Fibroblast of pulmonary artery (primary cell): ENCODE results near the gene RAX2.

Source experiments
- DNase-seq: peaks from one replicate; pipeline ENCODE4 v3.0.0-alpha.2; 2010; ENCODE audit warnings: low read depth
- H3K4me3 ChIP-seq: replicated peaks from 2 replicates; pipeline ENCODE4 v1.5.1; 2011; ENCODE audit warnings: low read depth, mild to moderate bottlenecking, control low read depth, low read length, moderate library complexity
- TF ChIP-seq, protein P1 (sequence below): IDR thresholded peaks from 2 replicates; pipeline ENCODE4 v1.5.1; 2011; ENCODE audit warnings: mild to moderate bottlenecking, control low read depth, low read length, inconsistent platforms; ENCODE audit errors: missing control alignments

The RAX2 gene

DNA sequence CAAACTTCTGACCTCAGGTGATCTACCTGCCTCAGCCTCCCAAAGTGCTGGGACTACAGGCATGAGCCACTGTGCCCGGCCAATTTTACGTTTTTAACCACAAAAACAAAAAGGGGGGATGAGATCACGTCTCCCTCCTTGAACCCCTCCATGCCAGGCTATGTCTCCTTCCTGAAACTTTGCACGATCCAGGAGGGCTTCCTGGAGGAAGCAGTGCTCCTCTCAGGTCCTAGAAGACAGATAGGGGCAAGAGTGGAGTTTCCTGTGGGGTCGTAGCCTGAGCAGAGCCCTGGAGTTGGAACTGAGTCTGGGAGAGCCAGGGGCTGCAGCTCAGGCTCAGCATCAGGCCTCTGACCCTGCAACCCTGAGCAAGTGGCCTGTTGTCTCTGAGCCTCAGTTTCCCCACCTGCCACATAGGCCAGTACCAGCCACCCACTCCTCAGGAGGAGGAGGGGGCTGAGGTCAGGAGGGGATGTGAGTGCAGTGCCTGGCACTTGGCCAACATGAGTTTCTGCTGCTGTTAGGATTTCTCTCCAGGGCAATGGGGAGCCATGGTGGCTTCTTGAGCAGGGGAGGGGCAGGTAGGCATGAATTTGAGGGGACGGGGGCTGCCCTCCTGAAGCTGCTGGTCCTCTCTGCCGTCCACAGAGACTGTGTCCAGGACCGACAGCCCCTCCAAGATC is 26.5 kb downstream of the RAX2 start:
- DNase-seq, result no peak
- TF ChIP-seq, protein P1, sequence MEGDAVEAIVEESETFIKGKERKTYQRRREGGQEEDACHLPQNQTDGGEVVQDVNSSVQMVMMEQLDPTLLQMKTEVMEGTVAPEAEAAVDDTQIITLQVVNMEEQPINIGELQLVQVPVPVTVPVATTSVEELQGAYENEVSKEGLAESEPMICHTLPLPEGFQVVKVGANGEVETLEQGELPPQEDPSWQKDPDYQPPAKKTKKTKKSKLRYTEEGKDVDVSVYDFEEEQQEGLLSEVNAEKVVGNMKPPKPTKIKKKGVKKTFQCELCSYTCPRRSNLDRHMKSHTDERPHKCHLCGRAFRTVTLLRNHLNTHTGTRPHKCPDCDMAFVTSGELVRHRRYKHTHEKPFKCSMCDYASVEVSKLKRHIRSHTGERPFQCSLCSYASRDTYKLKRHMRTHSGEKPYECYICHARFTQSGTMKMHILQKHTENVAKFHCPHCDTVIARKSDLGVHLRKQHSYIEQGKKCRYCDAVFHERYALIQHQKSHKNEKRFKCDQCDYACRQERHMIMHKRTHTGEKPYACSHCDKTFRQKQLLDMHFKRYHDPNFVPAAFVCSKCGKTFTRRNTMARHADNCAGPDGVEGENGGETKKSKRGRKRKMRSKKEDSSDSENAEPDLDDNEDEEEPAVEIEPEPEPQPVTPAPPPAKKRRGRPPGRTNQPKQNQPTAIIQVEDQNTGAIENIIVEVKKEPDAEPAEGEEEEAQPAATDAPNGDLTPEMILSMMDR, result no peak
- H3K4me3 ChIP-seq, result no peak overlapping the region

DNA sequence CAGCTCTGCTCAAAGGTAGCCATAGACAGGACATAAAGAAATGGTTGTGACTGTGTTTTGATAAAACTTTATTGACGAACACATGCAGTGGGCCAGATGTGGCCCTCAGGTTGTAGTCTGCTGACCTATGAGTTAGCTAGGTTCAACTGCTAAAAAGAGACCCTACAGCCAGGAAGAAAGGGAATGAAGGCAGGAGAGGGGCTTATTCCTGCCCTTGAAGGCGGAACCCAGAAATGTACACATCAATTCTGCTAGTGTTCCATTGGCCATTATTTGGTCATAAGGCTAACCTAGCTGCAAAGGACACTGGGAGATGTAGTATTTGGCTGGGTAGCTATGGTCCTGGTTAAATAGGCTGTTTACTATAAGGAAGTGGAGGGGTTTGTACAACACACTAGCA is 28.5 kb downstream of the RAX2 start:
- no peak overlapping the region for H3K4me3 ChIP-seq
- DNase-seq, result peak; percentile 29
- TF ChIP-seq, protein P1, result no peak

DNA sequence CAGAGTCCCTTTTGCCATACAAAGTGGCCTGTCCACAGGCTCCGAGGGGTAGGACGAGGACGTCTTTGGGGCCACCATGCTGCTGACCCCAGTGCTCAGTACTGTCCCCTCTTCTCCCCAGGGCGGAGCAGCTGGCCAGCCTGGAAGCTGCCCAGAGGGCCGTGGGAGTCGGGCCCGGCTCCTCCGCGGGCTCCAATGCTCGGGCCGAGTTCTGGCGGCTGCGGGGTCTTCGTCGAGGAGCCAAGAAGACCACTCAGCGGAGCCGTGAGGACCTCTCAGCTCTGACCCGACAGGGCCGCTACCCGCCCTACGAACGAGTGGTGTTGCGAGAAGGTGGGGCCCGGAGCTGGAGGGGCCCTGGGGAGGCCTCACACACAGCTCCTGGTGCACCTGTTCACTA is 31.6 kb downstream of the RAX2 start:
- DNase-seq, result no peak
- H3K4me3 ChIP-seq, result no peak overlapping the region
- TF ChIP-seq, protein P1, result no peak

DNA sequence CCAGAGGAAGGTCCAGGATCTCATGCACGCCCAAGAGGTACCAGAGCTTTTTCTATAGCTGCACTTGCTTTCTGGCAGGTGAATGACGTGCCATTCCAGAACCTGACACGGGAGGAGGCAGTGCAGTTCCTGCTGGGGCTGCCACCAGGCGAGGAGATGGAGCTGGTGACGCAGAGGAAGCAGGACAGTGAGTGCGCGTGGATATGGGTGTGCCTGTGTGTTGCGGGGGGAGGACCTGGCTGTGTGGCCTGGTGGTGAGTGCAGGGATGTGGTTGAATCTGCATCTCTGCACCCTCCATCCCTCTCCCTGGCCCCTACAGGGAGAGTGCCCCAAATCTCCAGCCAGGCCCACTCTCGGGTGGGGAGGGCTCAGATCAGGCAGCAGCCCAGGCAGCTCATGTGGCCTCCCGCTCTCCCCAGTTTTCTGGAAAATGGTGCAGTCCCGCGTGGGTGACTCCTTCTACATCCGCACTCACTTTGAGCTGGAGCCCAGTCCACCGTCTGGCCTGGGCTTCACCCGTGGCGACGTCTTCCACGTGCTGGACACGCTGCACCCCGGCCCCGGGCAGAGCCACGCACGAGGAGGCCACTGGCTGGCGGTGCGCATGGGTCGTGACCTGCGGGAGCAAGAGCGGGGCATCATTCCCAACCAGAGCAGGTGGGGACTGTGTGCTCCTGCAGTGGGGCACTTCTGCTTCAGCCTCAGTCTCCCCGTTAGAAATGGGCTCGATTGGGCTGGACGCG is 33.4 kb downstream of the RAX2 start:
- TF ChIP-seq, protein P1, result no peak
- H3K4me3 ChIP-seq, result no peak overlapping the region
- no peak for DNase-seq

DNA sequence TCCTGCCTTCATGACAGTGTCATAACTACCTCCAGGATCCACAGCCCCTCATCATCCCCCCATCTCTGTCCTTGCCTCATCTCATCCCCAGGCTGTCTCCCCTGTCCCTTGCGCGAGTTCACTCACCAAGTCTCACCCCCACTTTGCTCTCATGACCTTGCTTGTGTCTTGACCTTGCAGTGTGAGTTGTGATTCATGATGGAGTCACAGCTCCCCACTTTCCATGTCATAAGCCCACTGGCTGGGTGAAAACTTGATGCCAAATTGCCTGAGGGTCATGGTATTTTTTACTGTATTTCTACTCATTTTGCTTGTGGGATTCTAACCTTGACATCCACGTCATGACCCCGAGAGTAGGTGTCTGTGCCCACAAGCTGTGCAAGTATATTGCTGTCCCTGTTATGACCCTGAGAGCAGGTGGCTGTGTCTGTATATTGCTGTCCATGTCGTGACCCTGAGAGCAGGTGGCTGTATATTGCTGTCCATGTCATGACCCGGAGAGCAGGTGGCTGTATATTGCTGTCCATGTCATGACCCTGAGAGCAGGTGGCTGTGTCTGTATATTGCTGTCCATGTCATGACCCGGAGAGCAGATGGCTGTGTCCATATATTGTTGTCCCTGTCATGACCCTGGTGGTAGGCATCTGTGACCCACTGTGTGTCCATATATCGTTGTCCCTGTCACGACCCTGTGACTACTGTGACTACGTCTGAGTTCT is 34.4 kb downstream of the RAX2 start:
- TF ChIP-seq, protein P1, result no peak
- no peak for DNase-seq

DNA sequence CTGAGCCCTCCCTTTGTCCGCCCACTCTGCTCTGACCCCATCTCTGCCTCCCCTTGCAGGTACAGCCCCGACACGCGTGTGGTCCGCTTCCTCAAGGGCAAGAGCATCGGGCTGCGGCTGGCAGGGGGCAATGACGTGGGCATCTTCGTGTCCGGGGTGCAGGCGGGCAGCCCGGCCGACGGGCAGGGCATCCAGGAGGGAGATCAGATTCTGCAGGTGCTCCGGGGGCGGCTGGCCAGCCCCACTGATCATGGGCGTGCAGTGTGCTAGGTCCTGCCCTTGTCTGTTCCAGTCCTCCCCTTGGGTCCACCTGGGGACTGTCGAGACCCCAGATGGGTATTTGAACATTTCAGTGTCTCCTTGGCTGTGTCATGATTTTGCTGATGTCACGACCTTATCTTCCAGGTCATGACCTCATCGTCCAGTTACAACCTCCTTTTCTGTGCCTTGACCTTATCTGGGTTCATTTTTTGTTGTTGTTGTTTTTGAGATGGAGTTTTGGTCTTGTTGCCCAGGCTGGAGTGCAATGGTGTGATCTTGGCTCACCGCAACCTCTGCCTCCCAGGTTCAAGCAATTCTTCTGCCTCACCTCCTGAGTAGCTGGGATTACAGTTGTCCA is 35.8 kb downstream of the RAX2 start:
- no peak overlapping the region for H3K4me3 ChIP-seq
- no peak for DNase-seq
- TF ChIP-seq, protein P1, result no peak

More for the DNA sequence above, 34.4 kb downstream of the RAX2 start:
- H3K4me3 ChIP-seq, result no peak overlapping the region
